Esophagus (tissue), 2 donors: ENCODE results near the gene CNBP. TPM values are rescaled to one million over a fixed set of nuclear protein-coding genes. Genes with fewer than 3 reads are reported as not detected.
A peak's percentile ranks its signal among the peaks of the same experiment; 100 is the strongest.
"Not testable (repeated sequence)": the region's sequence is repeated elsewhere in the genome, so short reads cannot be mapped to it uniquely, and the experiment has no call there.

ENCODE experiments used
- H3K27ac ChIP-seq, 2 donors: one replicate each; pipeline ENCODE4 v1.5.1; 2013; ENCODE audit warnings: low read depth in 2 of 2, mild to moderate bottlenecking in 2 of 2, inconsistent platforms in 1 of 2, low read length in 1 of 2, moderate library complexity in 1 of 2
- H3K27me3 ChIP-seq, 2 donors: one replicate each; pipeline ENCODE4 v1.6.1; 2013; ENCODE audit warnings: low read length in 2 of 2, control low read depth in 1 of 2, mild to moderate bottlenecking in 1 of 2; ENCODE audit not compliant: insufficient read depth in 2 of 2, control insufficient read depth in 1 of 2
- H3K36me3 ChIP-seq, 2 donors: one replicate each; pipeline ENCODE4 v1.6.1; 2013; ENCODE audit warnings: low read length in 1 of 2; ENCODE audit not compliant: control insufficient read depth in 2 of 2, insufficient read depth in 2 of 2
- H3K4me1 ChIP-seq, 2 donors: one replicate each; pipeline ENCODE4 v1.6.1; 2013; ENCODE audit warnings: low read length in 1 of 2; ENCODE audit not compliant: control insufficient read depth in 2 of 2, insufficient read depth in 2 of 2
- H3K4me3 ChIP-seq, 2 donors: one replicate each; pipeline ENCODE4 v1.5.1; 2013; ENCODE audit warnings: low read length in 2 of 2, mild to moderate bottlenecking in 2 of 2, low read depth in 1 of 2, moderate library complexity in 1 of 2
- H3K9me3 ChIP-seq, 2 donors: one replicate each; pipeline ENCODE4 v1.6.1; 2013; ENCODE audit warnings: mild to moderate bottlenecking in 2 of 2, low read depth in 1 of 2, low read length in 1 of 2, moderate library complexity in 1 of 2; ENCODE audit not compliant: control insufficient read depth in 2 of 2, insufficient read depth in 1 of 2
- WGBS, 2 donors: extraction: QIAGEN DNeasy Blood & Tissue Kit; methylation state at CpG; one replicate each; pipeline ENCODE4 v1.1.7; 2013; 5-methylcytosine and 5-hydroxymethylcytosine counted together
- polyA plus RNA-seq, 2 donors: library from polyadenylated mRNA; stranded (reverse); fragments of 200-250 nt; gene quantifications; one replicate each; pipeline ENCODE4 v1.2.3, GENCODE V29; 2013
- donor health status: healthy with polysubstance abuse.
- donor health status: Bipolar disorder and iron deficiency.

CNBP gene
- polyA plus RNA-seq, 2 donors: 287 to 351 TPM

DNA sequence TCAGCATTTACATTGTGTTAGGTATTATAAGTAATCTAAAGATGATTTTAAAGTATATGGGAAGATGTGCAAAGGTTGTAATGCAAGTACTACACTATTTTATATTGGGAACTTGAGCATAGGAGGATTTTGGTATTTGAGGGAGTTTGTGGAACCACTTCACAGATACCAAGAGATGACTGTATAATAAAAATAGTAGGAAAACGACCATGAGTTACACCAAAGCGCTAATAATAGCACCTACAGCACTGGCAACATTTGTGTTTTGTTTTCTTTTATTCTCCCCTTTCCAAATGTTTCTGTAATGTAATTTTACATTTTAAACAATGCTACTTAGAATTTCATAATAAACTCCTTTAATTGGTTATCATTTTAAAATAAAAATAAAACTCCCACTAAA, 10.5 kb downstream of the CNBP start:
- Histone ChIP-seq H3K4me1 (no peaks in the 10 kb centered on the region), H3K36me3 (peaks cover 10 to 13% of the 10 kb centered on the region in 2 donors), H3K4me3 (no peak overlapping the region), H3K27me3 (no peaks in the 10 kb centered on the region), H3K27ac (no peak overlapping the region), H3K9me3 (no peaks in the 10 kb centered on the region)
- 46 to 55% methylated on average over 2 of the region's 2 CpGs for WGBS, 2 donors

- Histone ChIP-seq H3K4me3 (no peak overlapping the region), H3K36me3 (peaks cover 10 to 15% of the 10 kb centered on the region in 2 donors), H3K9me3 (no peaks in the 10 kb centered on the region), H3K4me1 (peaks cover 0 to 2% of the 10 kb centered on the region in 2 donors), H3K27me3 (no peaks in the 10 kb centered on the region), H3K27ac (no peak overlapping the region)
- WGBS, 2 donors: 85 to 86% methylated on average over 15 of the region's 15 CpGs
Measured at GRCh38 chr3:129166579-129167332, 16.9 kb downstream of the CNBP start.

- H3K9me3 ChIP-seq, H3K27me3 ChIP-seq, H3K4me3 ChIP-seq, H3K27ac ChIP-seq, H3K36me3 ChIP-seq, H3K4me1 ChIP-seq: not testable (repeated sequence)
- 94% methylated on average over 8 of the region's 8 CpGs for WGBS, 2 donors
Measured at GRCh38 chr3:129165594-129165993, 18.1 kb downstream of the CNBP start.

DNA sequence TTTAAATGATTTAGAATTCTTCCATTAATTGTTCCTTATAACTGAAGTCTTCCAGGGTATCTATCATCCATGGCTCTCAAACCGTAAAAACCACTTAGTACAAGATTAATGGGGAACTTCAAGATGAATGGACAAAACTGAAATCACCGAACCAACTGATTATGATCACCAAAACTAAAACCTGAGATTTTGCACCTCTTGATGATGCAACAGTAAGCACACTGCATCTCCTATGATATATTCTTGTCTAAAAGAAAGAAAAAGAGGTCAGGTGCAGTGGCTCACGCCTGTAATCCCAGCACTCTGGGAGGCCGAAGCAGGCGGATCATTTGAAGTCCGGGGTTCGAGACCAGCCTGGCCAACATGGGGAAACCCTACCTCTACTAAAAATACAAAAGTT, 19.2 kb downstream of the CNBP start:
- Histone ChIP-seq H3K27ac (no peak overlapping the region), H3K4me1 (peaks cover 0 to 2% of the 10 kb centered on the region in 2 donors), H3K36me3 (peaks cover 0 to 2% of the 10 kb centered on the region in 2 donors), H3K4me3 (no peak overlapping the region), H3K27me3 (no peaks in the 10 kb centered on the region), H3K9me3 (no peaks in the 10 kb centered on the region)
- 82 to 87% methylated on average over 7 of the region's 7 CpGs for WGBS, 2 donors

DNA sequence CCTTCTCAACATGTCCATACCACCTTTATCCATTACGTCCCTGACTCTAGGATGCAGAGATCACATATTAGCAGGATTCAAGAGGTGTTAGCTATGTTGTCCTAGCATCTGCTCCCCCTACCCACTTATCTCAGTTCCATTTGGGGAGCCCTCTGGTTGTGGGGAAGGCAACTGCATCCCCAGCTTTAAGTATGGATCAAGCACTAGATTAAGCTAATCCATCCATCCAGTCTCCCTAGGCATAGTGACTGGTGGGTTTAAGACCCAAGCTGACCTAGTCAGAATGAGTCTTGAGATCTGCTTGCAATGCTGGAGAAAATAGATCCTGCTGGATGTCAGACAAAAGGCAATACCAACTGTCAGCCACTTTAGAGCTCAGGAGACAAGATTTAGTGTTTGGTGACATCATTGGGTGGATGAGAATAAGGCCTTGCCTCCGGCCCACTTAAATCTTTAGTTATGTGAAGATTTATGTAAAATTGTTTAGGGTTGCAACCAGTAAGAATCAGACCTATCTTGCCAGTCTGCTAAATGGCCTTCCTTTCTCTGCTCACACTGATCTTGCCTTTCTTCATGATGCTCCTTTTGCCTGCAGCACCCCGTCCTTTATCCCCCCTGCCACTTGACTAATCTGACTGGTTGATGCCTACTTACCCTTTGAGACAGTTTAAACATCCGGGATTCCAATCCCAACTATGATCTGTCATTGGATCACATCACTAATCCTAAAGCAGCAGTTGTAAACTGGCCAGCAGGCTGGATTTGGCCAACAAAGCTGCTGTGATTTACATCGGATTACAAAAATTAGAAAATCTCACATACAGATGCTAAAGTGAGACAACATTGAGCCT, 20.7 kb downstream of the CNBP start:
- Histone ChIP-seq H3K4me3 (no peak overlapping the region), H3K9me3 (no peaks in the 10 kb centered on the region), H3K4me1 (peaks cover 0 to 2% of the 10 kb centered on the region in 2 donors), H3K27me3 (no peaks in the 10 kb centered on the region), H3K27ac (peak overlapping the region in 1 of 2 donors; percentile 28), H3K36me3 (peaks cover 0 to 2% of the 10 kb centered on the region in 2 donors)
- 54 to 60% methylated on average over 5 of the region's 5 CpGs for WGBS, 2 donors

DNA sequence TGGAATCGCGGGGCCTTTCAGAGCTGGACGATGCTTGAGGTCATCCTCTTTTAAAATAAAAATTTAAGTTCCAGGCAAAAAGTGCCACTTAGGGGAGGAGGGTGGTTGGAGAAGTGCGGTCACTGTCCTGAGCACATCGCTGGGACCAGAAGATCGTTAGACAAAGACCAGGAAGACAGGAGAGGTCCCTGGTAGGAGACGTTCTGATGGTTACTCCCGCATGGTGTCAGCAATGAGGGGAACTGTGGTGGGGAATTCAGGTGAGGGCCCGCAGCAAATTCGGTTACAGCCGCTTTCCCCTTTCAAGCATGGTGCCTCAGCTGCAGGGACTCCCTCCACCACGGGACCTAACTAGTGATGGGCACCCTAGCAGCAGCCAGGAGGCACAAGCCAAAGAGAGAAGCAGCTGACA, 21.8 kb downstream of the CNBP start:
- no peaks in the 10 kb centered on the region for H3K27me3 ChIP-seq
- WGBS, 2 donors: 1 to 2% methylated on average over 12 of the region's 12 CpGs

GRCh38 chr3:129160891-129161859, 22.5 kb downstream of the CNBP start, which contains the start of gene ISY1:
ISY1 (minus strand) TSS chr3:129161063; CDS start chr3:129160975, 88 bp downstream.
- peaks cover 0 to 2% of the 10 kb centered on the region in 2 donors for H3K4me1 ChIP-seq
- peak within 1 kb of the TSS; percentile 87 to 99 for H3K27ac ChIP-seq
- H3K36me3 ChIP-seq: no peaks in the 10 kb centered on the region
- H3K27me3 ChIP-seq: no peaks in the 10 kb centered on the region
- 0% methylated on average over 67 of the region's 67 CpGs for WGBS, 2 donors
- peak within 1 kb of the TSS; percentile 59 to 91 for H3K4me3 ChIP-seq
- H3K9me3 ChIP-seq: no peaks in the 10 kb centered on the region

More for the DNA sequence above, 21.8 kb downstream of the CNBP start:
- Histone ChIP-seq H3K4me3 (peak overlapping the region; percentile 59 to 91), H3K27ac (peak overlapping the region; percentile 87 to 99), H3K9me3 (no peaks in the 10 kb centered on the region), H3K36me3 (no peaks in the 10 kb centered on the region), H3K4me1 (peaks cover 0 to 2% of the 10 kb centered on the region in 2 donors)

GRCh38 chr3:129144786-129145185, 38.9 kb downstream of the CNBP start:
- Histone ChIP-seq H3K36me3 (peaks cover 3 to 7% of the 10 kb centered on the region in 2 donors), H3K4me3 (no peak overlapping the region), H3K4me1 (no peaks in the 10 kb centered on the region), H3K27ac (no peak overlapping the region), H3K9me3 (no peaks in the 10 kb centered on the region), H3K27me3 (no peaks in the 10 kb centered on the region)

DNA sequence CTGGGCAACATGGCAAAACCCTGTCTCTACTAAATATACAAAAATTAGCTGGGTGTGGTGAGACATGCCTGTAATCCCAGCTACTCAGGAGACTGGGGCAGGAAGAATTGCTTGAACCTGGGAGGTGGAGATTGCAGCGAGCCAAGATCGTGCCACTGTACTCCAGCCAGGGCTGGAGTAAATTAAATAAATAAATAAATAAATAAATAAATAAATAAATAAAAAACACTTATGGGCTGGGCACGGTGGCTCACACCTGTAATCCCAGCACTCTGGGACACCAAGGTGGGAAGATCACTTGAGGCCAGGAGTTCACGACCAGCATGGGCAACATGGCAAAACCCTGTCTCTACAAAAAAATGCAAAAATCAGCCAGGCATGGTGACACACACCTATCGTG, 42.7 kb downstream of the CNBP start:
- H3K4me3 ChIP-seq, H3K36me3 ChIP-seq, H3K27ac ChIP-seq, H3K4me1 ChIP-seq, H3K9me3 ChIP-seq, H3K27me3 ChIP-seq: not testable (repeated sequence)
- 95% methylated on average over 5 of the region's 5 CpGs for WGBS, 2 donors
